ENCODE data around the gene ZNF536. TPM values are rescaled to one million over a fixed set of nuclear protein-coding genes. Genes with fewer than 3 reads are reported as not detected.

The ZNF536 gene
- total and polyA plus RNA-seq, 2 donors (not counting 3 experiments of a cell fraction or from before 2014, with no cell fraction given), result not detected

DNA sequence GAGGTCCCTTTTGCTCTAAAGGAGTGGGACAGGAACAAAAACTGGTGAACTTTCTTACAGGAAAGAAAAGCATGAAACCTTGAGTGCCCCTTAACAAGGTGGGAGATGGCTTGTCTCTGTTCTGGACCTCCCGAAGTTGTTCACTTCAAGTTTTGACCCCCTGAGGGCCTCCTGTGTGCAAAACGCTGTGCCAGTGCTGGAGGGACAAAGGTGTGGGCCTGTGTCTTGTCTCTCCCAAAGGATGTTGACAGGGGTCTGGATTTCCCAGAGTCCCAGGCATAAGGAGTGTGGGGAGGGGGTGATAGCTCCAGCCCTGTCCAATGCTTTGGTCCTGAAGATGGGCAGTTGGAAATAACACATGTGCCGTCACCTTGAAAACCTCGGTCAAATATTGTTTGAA is 6.5 kb downstream of the ZNF536 start:
- H3K79me2 ChIP-seq (ENCODE audit: control insufficient read depth, insufficient read depth, low read length), result no peaks in the 10 kb centered on the region
- no peaks in the 10 kb centered on the region for H3K36me3 ChIP-seq (ENCODE audit: control insufficient read depth in 2 of 2, extremely low read depth in 1 of 2, insufficient read depth in 2 of 2, low read length in 2 of 2)
- dilution Hi-C loops (cut with MboI; ENCODE audit: extremely low pct_ligation_motif_present, low sequenced_read_pairs) (no loop called here), intact Hi-C loops (cut with micrococcal nuclease) (no loop called here)
- H3K4me1 ChIP-seq (ENCODE audit: control insufficient read depth, extremely low read depth, insufficient read depth, low read length), result no peaks in the 10 kb centered on the region
- no peaks in the 10 kb centered on the region for H3K9me1 ChIP-seq (replicated peaks; ENCODE audit: control insufficient read depth, extremely low read depth, insufficient read depth, low read length)
- no peaks in the 10 kb centered on the region for H3K27me3 ChIP-seq (ENCODE audit: control insufficient read depth in 2 of 2, insufficient read depth in 2 of 2, low read length in 2 of 2)
- BruUV-seq (replicated peaks), result no TSS peak
- H3K9me3 ChIP-seq (replicated peaks; ENCODE audit: control insufficient read depth, insufficient read depth, low read length), result peaks cover 2% of the 10 kb centered on the region
- TF ChIP-seq MYC (IDR thresholded peaks at IDR 0.05; ENCODE audit: low read depth, low read length) (no peak), POLR2A (IDR thresholded peaks at IDR 0.05; ENCODE audit: low read depth, low read length) (no peak), POLR2AphosphoS5 (IDR thresholded peaks at IDR 0.05; ENCODE audit: insufficient read depth, low read depth, low read length) (no peak), GATA2 (IDR thresholded peaks at IDR 0.05; ENCODE audit: insufficient read depth, insufficient read length, low read depth, low read length) (no peak), EZH2 (IDR thresholded peaks at IDR 0.05; ENCODE audit: borderline replicate concordance, low read depth, low read length, severe bottlenecking) (no peak), JUN (IDR thresholded peaks at IDR 0.05; ENCODE audit: borderline replicate concordance, insufficient read depth, insufficient read length, low read depth) (no peak), FOS (IDR thresholded peaks at IDR 0.05; ENCODE audit: borderline replicate concordance, insufficient read depth, low read length) (no peak)
- TF ChIP-seq, protein P1, sequence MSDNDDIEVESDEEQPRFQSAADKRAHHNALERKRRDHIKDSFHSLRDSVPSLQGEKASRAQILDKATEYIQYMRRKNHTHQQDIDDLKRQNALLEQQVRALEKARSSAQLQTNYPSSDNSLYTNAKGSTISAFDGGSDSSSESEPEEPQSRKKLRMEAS (IDR thresholded peaks at IDR 0.05; ENCODE audit: insufficient read depth, insufficient read length), result no peak
- TF ChIP-seq, protein P2, sequence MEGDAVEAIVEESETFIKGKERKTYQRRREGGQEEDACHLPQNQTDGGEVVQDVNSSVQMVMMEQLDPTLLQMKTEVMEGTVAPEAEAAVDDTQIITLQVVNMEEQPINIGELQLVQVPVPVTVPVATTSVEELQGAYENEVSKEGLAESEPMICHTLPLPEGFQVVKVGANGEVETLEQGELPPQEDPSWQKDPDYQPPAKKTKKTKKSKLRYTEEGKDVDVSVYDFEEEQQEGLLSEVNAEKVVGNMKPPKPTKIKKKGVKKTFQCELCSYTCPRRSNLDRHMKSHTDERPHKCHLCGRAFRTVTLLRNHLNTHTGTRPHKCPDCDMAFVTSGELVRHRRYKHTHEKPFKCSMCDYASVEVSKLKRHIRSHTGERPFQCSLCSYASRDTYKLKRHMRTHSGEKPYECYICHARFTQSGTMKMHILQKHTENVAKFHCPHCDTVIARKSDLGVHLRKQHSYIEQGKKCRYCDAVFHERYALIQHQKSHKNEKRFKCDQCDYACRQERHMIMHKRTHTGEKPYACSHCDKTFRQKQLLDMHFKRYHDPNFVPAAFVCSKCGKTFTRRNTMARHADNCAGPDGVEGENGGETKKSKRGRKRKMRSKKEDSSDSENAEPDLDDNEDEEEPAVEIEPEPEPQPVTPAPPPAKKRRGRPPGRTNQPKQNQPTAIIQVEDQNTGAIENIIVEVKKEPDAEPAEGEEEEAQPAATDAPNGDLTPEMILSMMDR (IDR thresholded peaks at IDR 0.05; ENCODE audit: extremely low read depth in 1 of 2, insufficient read depth in 1 of 2, low read depth in 1 of 2, low read length in 2 of 2), result no peak
- no peak overlapping the region for H2AFZ ChIP-seq (ENCODE audit: low read depth, low read length)
- H3K9ac ChIP-seq (replicated peaks; ENCODE audit: extremely low read depth, insufficient read depth, low read length), result no peak overlapping the region
- ChIA-PET POLR2A (no interaction called here), CTCF (no interaction called here)
- H3K27ac ChIP-seq (ENCODE audit: insufficient read depth, low read depth, low read length), result no peak overlapping the region
- H3K4me3 ChIP-seq (replicated peaks in 1 of 3; ENCODE audit: insufficient read depth in 1 of 3, low read depth in 1 of 3, low read length in 3 of 3), result no peak overlapping the region
- DNase-seq (ENCODE audit: low read depth, low spot score), result no peak
- no peak overlapping the region for H3K4me2 ChIP-seq (ENCODE audit: insufficient read depth, low read length)
- no peaks in the 10 kb centered on the region for H4K20me1 ChIP-seq (replicated peaks; ENCODE audit: control insufficient read depth, extremely low read depth, insufficient read depth, low read length)
- no peak for FAIRE-seq
